GM18508 (cell line): ENCODE data around the gene FDX2.

Experiments used
- ATAC-seq: cut with Tn5 transposase; IDR thresholded peaks from one replicate; pipeline ENCODE4 v1.9.1; 2021; ENCODE audit warnings: moderate number of reproducible peaks; ENCODE audit not compliant: insufficient read depth, unreplicated experiment

Gene FDX2

DNA sequence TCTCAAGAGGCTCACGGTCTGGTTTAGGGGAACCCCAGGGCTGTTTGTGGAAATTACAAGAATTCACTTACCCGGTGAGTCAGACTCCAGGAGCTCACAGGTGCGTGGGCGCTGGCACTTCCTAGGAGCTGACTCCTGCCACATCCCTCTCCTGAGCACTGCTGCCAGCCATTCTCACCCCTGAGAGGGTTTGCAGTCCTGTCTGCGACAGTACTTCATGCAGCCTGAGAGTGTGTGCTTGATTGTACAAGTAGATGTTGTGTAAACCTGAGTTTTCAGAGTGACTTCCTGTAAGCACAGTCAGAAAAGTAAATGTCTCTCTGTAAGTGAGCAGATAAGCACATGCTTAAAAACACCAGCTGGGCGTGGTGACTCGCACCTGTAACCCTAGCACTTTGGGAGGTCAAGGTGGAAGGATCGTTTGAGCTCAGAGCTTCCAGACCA, 55.7 kb downstream of the FDX2 start:
- ATAC-seq = no peak
